ENCODE data around the gene SMG6. TPM values are rescaled to one million over a fixed set of nuclear protein-coding genes. Genes with fewer than 3 reads are reported as not detected.
A peak's percentile ranks its signal among the peaks of the same experiment; 100 is the strongest.

Gene SMG6
- total RNA-seq, 1 donor from 2014 or later, result 39.7 TPM

DNA sequence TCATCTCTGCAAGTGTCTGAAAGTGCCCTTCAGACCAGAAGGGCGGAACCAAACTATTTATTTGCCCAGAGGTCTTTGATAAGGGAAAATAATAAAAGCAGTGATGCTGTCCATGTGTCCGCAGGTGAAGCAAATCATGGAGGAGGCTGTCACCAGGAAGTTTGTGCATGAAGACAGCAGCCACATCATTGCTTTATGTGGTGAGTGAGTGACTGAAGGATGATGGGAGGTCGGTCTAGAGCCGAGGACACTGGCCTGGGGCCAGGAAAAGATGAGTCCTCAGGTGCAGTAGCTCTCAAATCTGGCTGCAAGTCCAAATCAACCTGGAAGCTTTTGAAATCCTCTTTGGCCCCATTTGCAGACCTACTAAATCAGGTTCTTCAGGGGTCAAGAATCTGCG is 39.8 kb upstream of the SMG6 start:
- Histone ChIP-seq H3K9me3 (ENCODE audit: insufficient read depth, low read depth, low read length) (no peaks in the 10 kb centered on the region), H3K27me3 (ENCODE audit: insufficient read depth, low read length) (no peaks in the 10 kb centered on the region), H3K27ac (ENCODE audit: low read depth, low read length) (no peak overlapping the region), H2AFZ (ENCODE audit: low read depth, low read length) (no peak overlapping the region), H4K20me1 (ENCODE audit: insufficient read depth, low read length) (peaks cover 34% of the 10 kb centered on the region), H3K4me3 (ENCODE audit: insufficient read depth, low read depth, low read length) (no peak overlapping the region), H3K4me2 (ENCODE audit: low read length) (no peak overlapping the region), H3K36me3 (ENCODE audit: insufficient read depth, low read length) (no peaks in the 10 kb centered on the region), H3K79me2 (ENCODE audit: insufficient read depth, low read length) (peaks cover 14% of the 10 kb centered on the region), H3K4me1 (ENCODE audit: insufficient read depth, low read length) (peaks cover 10% of the 10 kb centered on the region), H3K9ac (ENCODE audit: low read length) (no peak overlapping the region)
- peaks cover 5% of the 10 kb centered on the region for H3K36me3 Mint-ChIP-seq (ENCODE audit: low read depth, unreplicated experiment)
- no peak for FAIRE-seq
- no peaks in the 10 kb centered on the region for H3K27me3 Mint-ChIP-seq (ENCODE audit: low read depth, unreplicated experiment)
- H3K9me3 Mint-ChIP-seq (ENCODE audit: unreplicated experiment), result no peaks in the 10 kb centered on the region
- DNase-seq (ENCODE audit: low read depth), result no peak
- H3K4me1 Mint-ChIP-seq (ENCODE audit: low read depth, unreplicated experiment), result peaks cover 16% of the 10 kb centered on the region
- H3K4me3 Mint-ChIP-seq (ENCODE audit: unreplicated experiment), result no peak overlapping the region
- H3K27ac Mint-ChIP-seq (ENCODE audit: unreplicated experiment), result no peak overlapping the region
- no peak for TF ChIP-seq EZH2 (IDR thresholded peaks at IDR 0.05; ENCODE audit: insufficient read depth, low read length)
- TF ChIP-seq, protein P1, sequence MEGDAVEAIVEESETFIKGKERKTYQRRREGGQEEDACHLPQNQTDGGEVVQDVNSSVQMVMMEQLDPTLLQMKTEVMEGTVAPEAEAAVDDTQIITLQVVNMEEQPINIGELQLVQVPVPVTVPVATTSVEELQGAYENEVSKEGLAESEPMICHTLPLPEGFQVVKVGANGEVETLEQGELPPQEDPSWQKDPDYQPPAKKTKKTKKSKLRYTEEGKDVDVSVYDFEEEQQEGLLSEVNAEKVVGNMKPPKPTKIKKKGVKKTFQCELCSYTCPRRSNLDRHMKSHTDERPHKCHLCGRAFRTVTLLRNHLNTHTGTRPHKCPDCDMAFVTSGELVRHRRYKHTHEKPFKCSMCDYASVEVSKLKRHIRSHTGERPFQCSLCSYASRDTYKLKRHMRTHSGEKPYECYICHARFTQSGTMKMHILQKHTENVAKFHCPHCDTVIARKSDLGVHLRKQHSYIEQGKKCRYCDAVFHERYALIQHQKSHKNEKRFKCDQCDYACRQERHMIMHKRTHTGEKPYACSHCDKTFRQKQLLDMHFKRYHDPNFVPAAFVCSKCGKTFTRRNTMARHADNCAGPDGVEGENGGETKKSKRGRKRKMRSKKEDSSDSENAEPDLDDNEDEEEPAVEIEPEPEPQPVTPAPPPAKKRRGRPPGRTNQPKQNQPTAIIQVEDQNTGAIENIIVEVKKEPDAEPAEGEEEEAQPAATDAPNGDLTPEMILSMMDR (IDR thresholded peaks at IDR 0.05; ENCODE audit: insufficient read depth, low read depth, low read length), result no peak

DNA sequence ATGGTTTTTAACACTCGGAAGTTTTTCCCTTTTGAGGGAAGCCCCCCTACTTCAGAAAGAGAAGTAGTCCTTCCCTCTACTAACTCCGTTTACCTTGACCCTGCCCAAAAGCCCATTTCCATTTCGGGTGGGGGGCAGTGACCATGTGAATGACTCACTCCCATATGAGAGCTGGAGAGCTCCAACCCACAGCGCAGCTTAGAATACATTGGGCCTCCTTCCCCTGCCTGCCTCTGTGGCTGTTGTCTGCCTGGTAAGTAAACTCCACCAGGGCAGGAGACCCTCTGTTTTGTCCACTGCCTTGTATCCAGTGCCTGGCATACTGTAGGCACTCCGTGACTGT is 34.7 kb upstream of the SMG6 start:
- DNase-seq (ENCODE audit: low read depth) (peak; percentile 31), FAIRE-seq (no peak)
- Histone ChIP-seq H3K4me3 (ENCODE audit: insufficient read depth, low read depth, low read length) (peak overlapping the region; percentile 99), H3K9ac (ENCODE audit: low read length) (peak overlapping the region; percentile 98), H3K9me3 (ENCODE audit: insufficient read depth, low read depth, low read length) (no peaks in the 10 kb centered on the region), H3K4me2 (ENCODE audit: low read length) (peak overlapping the region; percentile 93), H3K4me1 (ENCODE audit: insufficient read depth, low read length) (peaks cover 24% of the 10 kb centered on the region), H2AFZ (ENCODE audit: low read depth, low read length) (peak overlapping the region; percentile 94), H3K27me3 (ENCODE audit: insufficient read depth, low read length) (no peaks in the 10 kb centered on the region), H3K27ac (ENCODE audit: low read depth, low read length) (peak overlapping the region; percentile 26), H4K20me1 (ENCODE audit: insufficient read depth, low read length) (peaks cover 45% of the 10 kb centered on the region), H3K36me3 (ENCODE audit: insufficient read depth, low read length) (peaks cover 23% of the 10 kb centered on the region), H3K79me2 (ENCODE audit: insufficient read depth, low read length) (peaks cover 53% of the 10 kb centered on the region)
- Mint-ChIP-seq H3K4me1 (ENCODE audit: low read depth, unreplicated experiment) (peaks cover 16% of the 10 kb centered on the region), H3K27me3 (ENCODE audit: low read depth, unreplicated experiment) (no peaks in the 10 kb centered on the region), H3K36me3 (ENCODE audit: low read depth, unreplicated experiment) (peaks cover 6% of the 10 kb centered on the region), H3K27ac (ENCODE audit: unreplicated experiment) (peak overlapping the region; percentile 42), H3K9me3 (ENCODE audit: unreplicated experiment) (no peaks in the 10 kb centered on the region), H3K4me3 (ENCODE audit: unreplicated experiment) (peak overlapping the region; percentile 88)
- TF ChIP-seq, protein P1 (IDR thresholded peaks at IDR 0.05; ENCODE audit: insufficient read depth, low read depth, low read length), result no peak
- no peak for TF ChIP-seq EZH2 (IDR thresholded peaks at IDR 0.05; ENCODE audit: insufficient read depth, low read length)

DNA sequence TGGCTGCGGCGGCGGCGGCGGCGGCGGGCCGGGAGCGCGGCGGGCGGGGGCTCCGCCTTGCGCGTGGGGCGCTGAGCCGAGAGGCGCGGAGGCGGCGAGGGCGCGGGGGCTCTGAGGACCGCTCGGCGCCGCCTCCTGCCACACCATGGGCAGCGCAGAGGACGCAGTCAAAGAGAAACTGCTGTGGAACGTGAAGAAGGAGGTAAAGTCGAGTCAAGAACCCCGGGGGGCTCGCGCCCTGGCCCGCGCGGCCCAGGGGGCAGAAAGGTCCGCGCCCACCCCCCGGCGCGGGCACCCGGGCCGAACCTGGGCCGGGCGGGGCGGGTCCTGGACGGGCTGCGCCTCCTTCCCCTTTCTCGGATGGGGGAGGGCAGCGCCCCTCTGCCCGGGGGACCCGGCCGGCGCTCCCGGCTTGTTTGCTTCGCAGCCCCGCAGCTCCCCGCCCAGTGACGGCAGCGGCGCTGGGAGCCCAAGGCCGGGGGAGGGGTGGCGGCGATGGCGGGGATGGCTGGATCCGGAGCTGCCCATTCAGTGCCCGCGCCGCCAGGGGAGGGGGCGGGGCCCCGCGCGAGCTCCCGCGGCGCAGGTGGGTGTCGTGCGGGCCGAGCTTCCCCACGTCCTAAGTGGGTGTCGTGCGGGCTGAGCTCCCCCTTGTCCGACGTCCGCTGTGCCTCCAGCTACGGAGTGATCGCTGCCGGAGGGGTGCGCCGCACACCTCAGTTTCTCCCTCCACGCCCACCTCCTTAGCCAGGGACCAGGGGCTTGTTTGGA is 34.1 kb upstream of the SMG6 start:
- peaks cover 58% of the 10 kb centered on the region for H3K79me2 ChIP-seq (ENCODE audit: insufficient read depth, low read length)
- no peak for FAIRE-seq

More for the DNA sequence above, 34.1 kb upstream of the SMG6 start:
- Histone ChIP-seq H2AFZ (ENCODE audit: low read depth, low read length) (peak overlapping the region; percentile 94), H3K9ac (ENCODE audit: low read length) (peak overlapping the region; percentile 98), H3K27ac (ENCODE audit: low read depth, low read length) (peak overlapping the region; percentile 78), H3K4me1 (ENCODE audit: insufficient read depth, low read length) (peaks cover 24% of the 10 kb centered on the region), H4K20me1 (ENCODE audit: insufficient read depth, low read length) (peaks cover 45% of the 10 kb centered on the region), H3K36me3 (ENCODE audit: insufficient read depth, low read length) (peaks cover 29% of the 10 kb centered on the region), H3K9me3 (ENCODE audit: insufficient read depth, low read depth, low read length) (no peaks in the 10 kb centered on the region), H3K4me2 (ENCODE audit: low read length) (peak overlapping the region; percentile 93), H3K4me3 (ENCODE audit: insufficient read depth, low read depth, low read length) (peak overlapping the region; percentile 99), H3K27me3 (ENCODE audit: insufficient read depth, low read length) (no peaks in the 10 kb centered on the region)
- TF ChIP-seq, protein P1 (IDR thresholded peaks at IDR 0.05; ENCODE audit: insufficient read depth, low read depth, low read length), result no peak
- no peak for TF ChIP-seq EZH2 (IDR thresholded peaks at IDR 0.05; ENCODE audit: insufficient read depth, low read length)
- H3K27ac Mint-ChIP-seq (ENCODE audit: unreplicated experiment), result peak overlapping the region; percentile 42
- no peaks in the 10 kb centered on the region for H3K9me3 Mint-ChIP-seq (ENCODE audit: unreplicated experiment)
- peak overlapping the region; percentile 88 for H3K4me3 Mint-ChIP-seq (ENCODE audit: unreplicated experiment)
- DNase-seq (ENCODE audit: low read depth), result peak; percentile 32
- no peaks in the 10 kb centered on the region for H3K27me3 Mint-ChIP-seq (ENCODE audit: low read depth, unreplicated experiment)
- H3K4me1 Mint-ChIP-seq (ENCODE audit: low read depth, unreplicated experiment), result peaks cover 16% of the 10 kb centered on the region
- peaks cover 6% of the 10 kb centered on the region for H3K36me3 Mint-ChIP-seq (ENCODE audit: low read depth, unreplicated experiment)

Measured in astrocyte (in vitro differentiated cells and primary cell).